ENCODE results near the gene GRM1. TPM values are rescaled to one million over a fixed set of nuclear protein-coding genes. Genes with fewer than 3 reads are reported as not detected.

Gene GRM1
- total and polyA plus RNA-seq, 2 donors (not counting 3 experiments of a cell fraction or from before 2014, with no cell fraction given) = 0.07 TPM; not detected in 1

DNA sequence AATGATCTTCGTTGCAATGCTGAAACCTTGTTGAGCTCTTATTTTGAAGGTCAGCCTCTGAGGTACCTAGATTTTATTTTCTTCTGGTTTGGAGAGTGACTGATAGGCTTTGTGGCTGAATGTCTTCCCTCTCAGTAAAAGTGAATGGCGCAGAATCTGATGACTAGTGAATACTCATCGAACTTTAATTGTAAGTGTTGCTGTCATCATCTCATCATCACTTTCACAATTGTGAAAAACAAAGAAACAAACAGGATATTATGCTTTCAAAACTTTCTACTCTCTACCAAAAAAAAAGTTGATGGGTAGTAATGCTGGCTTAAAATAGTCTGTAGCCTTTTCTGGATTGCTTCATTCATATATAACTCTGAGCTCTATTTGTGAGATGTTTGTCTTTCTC, 275.3 kb downstream of the GRM1 start:
- no peaks in the 10 kb centered on the region for H3K36me3 ChIP-seq (ENCODE audit: control insufficient read depth in 2 of 2, extremely low read depth in 1 of 2, insufficient read depth in 2 of 2, low read length in 2 of 2)
- FAIRE-seq = no peak
- ChIA-PET CTCF (no interaction called here), POLR2A (no interaction called here)
- no peaks in the 10 kb centered on the region for H4K20me1 ChIP-seq (replicated peaks; ENCODE audit: control insufficient read depth, extremely low read depth, insufficient read depth, low read length)
- dilution Hi-C loops (cut with MboI; ENCODE audit: extremely low pct_ligation_motif_present, low sequenced_read_pairs) = no loop called here
- H3K9me3 ChIP-seq (replicated peaks; ENCODE audit: control insufficient read depth, insufficient read depth, low read length) = no peaks in the 10 kb centered on the region
- no peak overlapping the region for H2AFZ ChIP-seq (ENCODE audit: low read depth, low read length)
- intact Hi-C loops (cut with micrococcal nuclease) = no loop called here
- no peak overlapping the region for H3K4me3 ChIP-seq (replicated peaks in 1 of 3; ENCODE audit: insufficient read depth in 1 of 3, low read depth in 1 of 3, low read length in 3 of 3)
- DNase-seq (ENCODE audit: low read depth, low spot score) = no peak
- H3K4me2 ChIP-seq (ENCODE audit: insufficient read depth, low read length) = no peak overlapping the region
- no TSS peak for BruUV-seq (replicated peaks)
- H3K9ac ChIP-seq (replicated peaks; ENCODE audit: extremely low read depth, insufficient read depth, low read length) = no peak overlapping the region
- TF ChIP-seq POLR2AphosphoS5 (IDR thresholded peaks at IDR 0.05; ENCODE audit: insufficient read depth, low read depth, low read length) (no peak), JUN (IDR thresholded peaks at IDR 0.05; ENCODE audit: borderline replicate concordance, insufficient read depth, insufficient read length, low read depth) (no peak), POLR2A (IDR thresholded peaks at IDR 0.05; ENCODE audit: low read depth, low read length) (no peak), FOS (IDR thresholded peaks at IDR 0.05; ENCODE audit: borderline replicate concordance, insufficient read depth, low read length) (no peak)
- TF ChIP-seq, protein P1, sequence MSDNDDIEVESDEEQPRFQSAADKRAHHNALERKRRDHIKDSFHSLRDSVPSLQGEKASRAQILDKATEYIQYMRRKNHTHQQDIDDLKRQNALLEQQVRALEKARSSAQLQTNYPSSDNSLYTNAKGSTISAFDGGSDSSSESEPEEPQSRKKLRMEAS (IDR thresholded peaks at IDR 0.05; ENCODE audit: insufficient read depth, insufficient read length) = no peak
- no peak overlapping the region for H3K27ac ChIP-seq (ENCODE audit: insufficient read depth, low read depth, low read length)
- H3K9me1 ChIP-seq (replicated peaks; ENCODE audit: control insufficient read depth, extremely low read depth, insufficient read depth, low read length) = no peaks in the 10 kb centered on the region
- H3K27me3 ChIP-seq (ENCODE audit: control insufficient read depth in 2 of 2, insufficient read depth in 2 of 2, low read length in 2 of 2) = peaks cover 0 to 2% of the 10 kb centered on the region in 2 experiments
- H3K4me1 ChIP-seq (ENCODE audit: control insufficient read depth, extremely low read depth, insufficient read depth, low read length) = peaks cover 2% of the 10 kb centered on the region
- H3K79me2 ChIP-seq (ENCODE audit: control insufficient read depth, insufficient read depth, low read length) = no peaks in the 10 kb centered on the region

- Histone ChIP-seq H4K20me1 (replicated peaks; ENCODE audit: control insufficient read depth, extremely low read depth, insufficient read depth, low read length) (no peaks in the 10 kb centered on the region), H3K4me1 (ENCODE audit: control insufficient read depth, extremely low read depth, insufficient read depth, low read length) (peaks cover 2% of the 10 kb centered on the region), H3K27me3 (ENCODE audit: control insufficient read depth in 2 of 2, insufficient read depth in 2 of 2, low read length in 2 of 2) (peaks cover 0 to 2% of the 10 kb centered on the region in 2 experiments), H3K36me3 (ENCODE audit: control insufficient read depth in 2 of 2, extremely low read depth in 1 of 2, insufficient read depth in 2 of 2, low read length in 2 of 2) (no peaks in the 10 kb centered on the region), H3K4me3 (replicated peaks in 1 of 3; ENCODE audit: insufficient read depth in 1 of 3, low read depth in 1 of 3, low read length in 3 of 3) (no peak overlapping the region), H2AFZ (ENCODE audit: low read depth, low read length) (no peak overlapping the region), H3K4me2 (ENCODE audit: insufficient read depth, low read length) (no peak overlapping the region), H3K9me3 (replicated peaks; ENCODE audit: control insufficient read depth, insufficient read depth, low read length) (no peaks in the 10 kb centered on the region), H3K9ac (replicated peaks; ENCODE audit: extremely low read depth, insufficient read depth, low read length) (no peak overlapping the region), H3K9me1 (replicated peaks; ENCODE audit: control insufficient read depth, extremely low read depth, insufficient read depth, low read length) (no peaks in the 10 kb centered on the region), H3K27ac (ENCODE audit: insufficient read depth, low read depth, low read length) (no peak overlapping the region), H3K79me2 (ENCODE audit: control insufficient read depth, insufficient read depth, low read length) (no peaks in the 10 kb centered on the region)
- FAIRE-seq (peak; percentile 35), DNase-seq (ENCODE audit: low read depth, low spot score) (no peak)
- dilution Hi-C loops (cut with MboI; ENCODE audit: extremely low pct_ligation_motif_present, low sequenced_read_pairs) = no loop called here
- BruUV-seq (replicated peaks) = no TSS peak
- CTCF ChIA-PET = no interaction called here
- intact Hi-C loops (cut with micrococcal nuclease) = no loop called here
- no peak for TF ChIP-seq JUN (IDR thresholded peaks at IDR 0.05; ENCODE audit: borderline replicate concordance, insufficient read depth, insufficient read length, low read depth)
- POLR2A ChIA-PET = no interaction called here
These were observed 276.2 kb downstream of the GRM1 start for GRCh38 chr6:146305092-146305491.

Data from endothelial cell of umbilical vein (primary cell).